ENCODE measurements around the gene ZCCHC3.

GRCh38 chr20:324177-325044, 27.0 kb downstream of the ZCCHC3 start:
- TF ChIP-seq CTCF (IDR thresholded peaks at IDR 0.05) (peak in 2 of 4 experiments; percentile 30 to 33), POLR2A (IDR thresholded peaks at IDR 0.05) (peak; percentile 74), POLR2AphosphoS5 (IDR thresholded peaks at IDR 0.05) (peak; percentile 60)
